NAMALWA (cell line): Measurements from ENCODE around the gene BAMBI.
"Not testable (repeated sequence)": the region's sequence is repeated elsewhere in the genome, so short reads cannot be mapped to it uniquely, and the experiment has no call there.

Experiments used
- DNase-seq: peaks from one replicate; pipeline ENCODE4 v3.0.0-alpha.2; 2015; ENCODE audit warnings: low spot score

BAMBI gene, protein sequence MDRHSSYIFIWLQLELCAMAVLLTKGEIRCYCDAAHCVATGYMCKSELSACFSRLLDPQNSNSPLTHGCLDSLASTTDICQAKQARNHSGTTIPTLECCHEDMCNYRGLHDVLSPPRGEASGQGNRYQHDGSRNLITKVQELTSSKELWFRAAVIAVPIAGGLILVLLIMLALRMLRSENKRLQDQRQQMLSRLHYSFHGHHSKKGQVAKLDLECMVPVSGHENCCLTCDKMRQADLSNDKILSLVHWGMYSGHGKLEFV

DNA sequence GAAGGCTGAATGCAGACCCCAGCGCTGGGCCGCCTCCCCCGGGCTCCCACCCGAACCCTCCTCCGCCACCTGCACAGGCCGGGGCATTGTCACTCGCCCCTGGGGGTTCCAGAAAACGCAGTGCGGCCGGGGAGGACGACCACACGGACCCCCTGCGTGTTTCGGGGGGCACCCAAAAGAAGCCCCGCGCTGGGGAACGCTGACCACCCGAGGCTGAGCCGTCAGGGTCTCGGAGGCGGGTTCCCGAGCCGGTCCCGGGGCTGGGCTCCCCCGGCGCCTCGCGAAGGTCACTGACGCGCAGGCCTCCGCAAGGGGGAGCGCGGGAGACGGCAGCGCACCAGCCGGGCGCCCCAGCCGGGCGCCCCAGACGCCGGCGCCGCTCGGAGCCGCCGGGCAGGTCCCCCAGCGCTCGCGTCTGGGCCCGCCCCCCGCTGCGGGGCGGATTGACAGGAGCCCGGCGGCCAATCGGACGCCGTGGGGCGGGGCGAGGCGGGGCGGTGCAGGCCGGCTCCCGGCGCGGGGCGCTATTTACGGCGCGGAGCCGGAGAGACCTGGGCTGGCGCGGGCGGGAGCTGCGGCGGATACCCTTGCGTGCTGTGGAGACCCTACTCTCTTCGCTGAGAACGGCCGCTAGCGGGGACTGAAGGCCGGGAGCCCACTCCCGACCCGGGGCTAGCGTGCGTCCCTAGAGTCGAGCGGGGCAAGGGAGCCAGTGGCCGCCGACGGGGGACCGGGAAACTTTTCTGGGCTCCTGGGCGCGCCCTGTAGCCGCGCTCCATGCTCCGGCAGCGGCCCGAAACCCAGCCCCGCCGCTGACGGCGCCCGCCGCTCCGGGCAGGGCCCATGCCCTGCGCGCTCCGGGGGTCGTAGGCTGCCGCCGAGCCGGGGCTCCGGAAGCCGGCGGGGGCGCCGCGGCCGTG, at the start of gene BAMBI:
Gene BAMBI (plus strand): TSS at position 554 of the 920 bp plus-strand sequence. CDS start 377 bp downstream, outside the sequence.
- peak; percentile 92 for DNase-seq

DNA sequence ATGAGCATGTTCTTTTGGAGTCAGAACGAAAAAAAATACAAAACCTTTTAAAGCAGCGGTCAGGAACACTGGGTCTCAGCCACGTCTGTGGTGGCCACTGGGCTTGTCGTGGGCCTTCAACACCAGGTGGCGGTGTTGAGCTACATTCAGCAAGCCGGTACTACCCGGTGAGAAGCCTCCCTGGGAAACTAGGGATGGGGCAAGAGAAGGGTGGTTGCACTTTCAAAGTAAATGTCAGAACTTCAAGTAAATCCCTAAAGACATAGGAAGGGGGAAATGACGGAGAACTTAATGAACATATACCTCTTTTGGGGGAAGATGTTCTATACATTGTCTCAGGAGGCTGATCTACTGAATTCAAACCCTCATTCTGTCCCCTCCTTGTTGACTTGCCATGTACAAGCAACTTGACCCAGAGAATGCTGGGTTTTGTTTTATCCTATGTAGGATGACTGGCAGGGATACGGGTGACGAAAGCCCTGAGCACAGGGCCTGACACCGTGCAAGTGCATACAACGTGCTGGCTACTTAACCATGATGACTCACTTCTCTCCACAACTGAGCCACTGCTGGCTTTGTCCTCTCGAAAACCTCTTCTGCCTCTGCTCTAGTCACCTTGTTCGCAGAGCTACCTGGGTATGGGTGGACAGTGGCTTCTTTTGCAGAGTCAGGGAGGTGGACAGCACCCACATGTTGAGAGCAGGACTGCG, 49.0 kb upstream of the BAMBI start:
- peak; percentile 75 for DNase-seq

DNA sequence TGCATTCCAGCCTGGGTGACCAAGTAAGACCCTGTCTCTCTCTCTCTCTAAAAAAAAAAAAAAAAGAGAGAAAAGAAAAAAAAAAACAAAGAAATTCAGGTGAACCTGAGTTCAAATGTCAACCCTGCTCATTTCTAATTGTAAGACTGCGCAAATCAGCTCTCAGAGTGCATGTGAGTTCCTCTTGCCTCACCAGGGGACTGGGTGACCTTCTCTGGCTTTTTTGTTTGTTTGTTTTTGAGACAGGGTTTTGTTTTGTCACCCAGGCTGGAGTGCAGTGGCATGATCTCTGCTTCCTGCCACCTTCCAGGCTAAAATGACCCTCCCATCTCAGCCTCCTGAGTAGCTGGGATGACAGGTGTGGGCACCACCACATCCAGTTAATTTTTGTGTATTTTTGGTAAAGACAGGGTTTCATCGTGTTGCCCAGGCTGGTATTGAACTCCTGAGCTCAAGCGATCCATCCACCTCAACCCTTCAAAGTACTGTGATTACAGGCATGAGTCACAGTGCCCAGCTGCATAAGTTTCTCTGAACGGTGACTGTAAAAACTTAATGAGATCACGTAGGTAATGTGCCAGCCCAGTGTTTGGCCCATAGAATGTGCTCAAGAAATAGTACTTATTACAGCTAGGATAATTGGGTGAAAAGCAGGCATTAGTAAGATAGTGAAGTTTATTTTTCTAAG, 45.3 kb upstream of the BAMBI start:
- no peak for DNase-seq

DNA sequence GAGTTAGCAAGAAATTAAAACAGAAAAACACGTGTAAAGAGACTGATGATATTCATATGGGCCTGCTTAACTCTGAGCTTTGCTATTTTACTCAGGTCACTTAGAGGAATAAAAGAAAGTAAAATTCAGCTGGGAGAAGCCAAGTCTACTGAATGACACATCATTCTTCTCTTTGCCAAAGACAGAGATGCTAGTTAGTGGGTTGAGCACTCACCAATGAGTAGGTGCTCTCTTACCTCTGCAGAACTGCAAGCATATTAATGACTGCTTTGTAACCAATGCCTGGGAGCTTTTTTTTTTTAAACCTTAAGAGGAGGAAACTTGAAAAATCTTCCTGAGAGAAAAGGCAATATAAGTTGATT, 44.8 kb upstream of the BAMBI start:
- DNase-seq, result no peak

DNA sequence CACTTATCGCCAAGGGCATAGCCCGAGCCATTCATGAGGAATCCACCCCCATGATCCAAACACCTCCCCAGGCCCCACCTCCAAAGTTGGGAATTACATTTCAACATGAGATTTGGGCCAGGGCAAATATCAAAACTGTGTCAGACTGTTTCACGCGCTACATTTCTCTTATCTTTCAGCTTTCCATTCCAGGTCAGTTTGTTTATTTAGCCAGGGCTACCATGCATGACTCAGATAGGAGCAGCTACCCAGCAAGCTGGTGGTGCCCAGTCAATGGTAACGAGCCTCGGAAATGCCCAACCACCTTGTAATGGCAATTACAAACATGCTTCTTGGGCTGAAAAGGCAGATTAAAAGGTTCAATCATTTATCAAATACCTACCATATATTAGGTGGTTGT, 43.6 kb upstream of the BAMBI start:
- DNase-seq, result no peak

DNA sequence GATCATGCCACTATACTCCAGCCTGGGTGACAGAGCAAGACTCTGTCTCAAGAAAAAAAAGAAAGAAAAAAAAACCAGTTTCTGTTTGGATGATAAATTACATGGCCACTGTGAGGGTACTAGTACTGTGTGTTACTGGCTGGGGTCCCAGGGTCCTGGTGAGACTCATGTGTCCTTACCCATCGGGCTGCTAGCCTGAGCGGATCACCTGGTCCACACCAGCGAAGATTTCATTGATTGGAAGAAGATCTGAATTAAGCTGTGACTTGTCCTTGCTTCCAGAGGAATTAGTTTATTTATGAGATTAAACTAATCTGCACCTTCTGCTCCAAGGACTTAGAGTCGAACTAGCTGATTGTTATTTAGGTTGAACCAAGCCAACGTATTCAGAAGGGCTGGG, 40.0 kb upstream of the BAMBI start:
- DNase-seq, result no peak

DNA sequence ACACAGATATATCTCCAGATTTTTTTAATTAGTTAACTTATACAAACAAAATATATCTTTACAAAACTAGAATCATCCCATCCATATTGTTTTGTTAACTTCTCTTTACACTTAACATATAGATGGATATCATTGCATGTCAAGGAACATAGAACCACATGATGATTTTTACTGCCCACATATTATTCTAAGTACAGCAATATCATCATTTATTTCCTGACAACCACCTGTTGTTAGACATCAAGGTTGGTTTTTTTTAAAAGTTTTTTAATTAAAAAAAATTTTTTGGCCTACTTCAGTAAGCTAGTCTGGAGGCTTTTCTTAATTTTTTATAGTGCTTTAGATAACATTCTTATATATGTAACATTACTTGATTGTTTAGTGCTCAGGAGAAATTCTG, 38.9 kb upstream of the BAMBI start:
- no peak for DNase-seq

DNA sequence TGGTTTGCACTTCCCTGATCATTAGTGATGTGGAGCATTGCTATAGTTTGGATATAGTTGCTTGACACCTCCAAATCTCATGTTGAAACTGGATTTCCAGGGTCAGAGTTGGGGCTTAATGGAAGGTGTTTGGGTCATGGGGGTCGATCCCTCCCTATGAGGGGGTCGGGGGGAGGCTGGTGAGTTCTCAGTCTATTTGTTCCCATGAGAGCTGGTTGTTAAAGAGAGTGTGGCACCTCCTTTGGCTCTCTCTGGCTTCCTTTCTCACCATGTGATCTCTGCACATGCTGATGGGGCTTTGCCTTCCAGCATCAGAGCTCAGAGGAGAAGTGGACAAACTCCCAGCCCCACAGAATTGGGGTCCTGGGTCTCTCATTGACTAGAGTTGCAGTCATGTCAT, 36.8 kb upstream of the BAMBI start:
- no peak for DNase-seq

DNA sequence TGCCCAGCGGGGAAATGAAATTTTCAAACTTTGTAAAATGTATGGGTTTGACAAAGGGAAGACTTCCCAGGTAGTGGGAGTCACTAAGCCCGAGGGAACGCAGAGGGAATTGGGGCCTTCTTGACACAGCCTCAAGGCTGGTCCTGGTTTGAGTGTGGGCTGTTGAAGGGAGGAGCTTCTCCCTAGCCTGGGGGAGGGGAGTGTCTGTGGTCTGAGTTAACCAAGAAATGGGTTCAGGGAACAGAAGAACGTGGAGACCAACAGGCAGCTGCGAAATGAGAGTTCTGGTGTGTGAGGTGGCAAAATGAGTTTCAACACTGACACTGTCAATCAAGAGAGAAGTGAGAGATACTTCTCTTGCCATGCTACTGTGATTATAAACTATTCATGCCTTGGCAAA, 32.7 kb upstream of the BAMBI start:
- no peak for DNase-seq

DNA sequence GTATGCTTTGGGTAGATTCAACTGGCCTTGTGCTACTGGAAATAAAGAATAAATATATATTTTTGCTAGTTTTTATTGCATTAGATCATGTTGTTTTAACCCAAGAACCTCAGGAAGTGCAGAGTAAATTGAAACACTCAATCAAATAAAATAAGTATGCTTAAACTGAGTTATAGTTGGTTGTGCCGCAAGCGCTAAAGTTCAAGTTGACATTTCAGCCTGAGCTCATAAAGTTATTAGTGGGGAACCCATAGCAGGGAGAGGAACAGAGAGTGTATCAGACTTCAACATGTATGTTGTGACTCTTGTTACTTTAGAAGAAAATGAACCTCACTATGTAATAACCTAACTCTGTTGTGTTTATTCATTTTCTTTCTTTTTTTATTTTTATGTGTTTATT, 25.2 kb upstream of the BAMBI start:
- no peak for DNase-seq

DNA sequence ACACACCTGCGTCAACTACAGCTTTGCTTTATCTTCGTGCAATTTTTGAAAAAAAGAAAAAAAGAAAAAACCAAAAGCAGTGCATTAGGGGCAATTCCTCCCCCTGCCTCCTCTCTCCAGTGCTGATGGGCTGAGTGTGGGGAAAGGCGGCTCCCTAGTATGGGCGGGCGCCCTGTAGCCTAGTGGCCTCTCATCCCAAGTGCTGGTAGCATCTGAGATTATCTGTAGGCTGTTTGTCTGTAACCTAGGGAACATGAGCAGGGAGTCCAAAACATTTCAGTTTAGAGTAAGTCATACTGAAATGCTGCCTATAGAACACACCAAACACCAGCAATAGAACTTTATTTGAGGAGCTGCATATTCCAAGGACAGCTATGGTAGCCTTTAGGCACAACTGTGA, 24.6 kb upstream of the BAMBI start:
- no peak for DNase-seq

DNA sequence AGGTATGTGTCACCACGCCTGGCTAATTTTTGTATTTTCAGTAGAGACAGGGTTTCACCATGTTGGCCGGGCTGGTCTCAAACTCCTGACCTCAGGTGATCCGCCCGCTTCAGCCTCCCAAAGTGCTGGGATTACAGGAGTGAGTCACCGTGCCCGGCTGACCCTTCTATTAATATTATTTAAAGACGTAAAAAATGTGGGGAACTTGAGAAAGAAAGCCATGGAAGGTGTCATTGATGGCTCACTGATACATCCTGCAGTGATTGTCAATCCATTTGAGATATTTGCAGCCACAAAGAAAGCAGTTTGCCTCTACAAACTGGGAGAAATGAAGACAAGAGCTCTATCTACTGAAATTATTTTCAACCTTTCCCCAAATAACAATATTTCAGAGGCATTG, 18.5 kb upstream of the BAMBI start:
- DNase-seq, result not testable (repeated sequence)

DNA sequence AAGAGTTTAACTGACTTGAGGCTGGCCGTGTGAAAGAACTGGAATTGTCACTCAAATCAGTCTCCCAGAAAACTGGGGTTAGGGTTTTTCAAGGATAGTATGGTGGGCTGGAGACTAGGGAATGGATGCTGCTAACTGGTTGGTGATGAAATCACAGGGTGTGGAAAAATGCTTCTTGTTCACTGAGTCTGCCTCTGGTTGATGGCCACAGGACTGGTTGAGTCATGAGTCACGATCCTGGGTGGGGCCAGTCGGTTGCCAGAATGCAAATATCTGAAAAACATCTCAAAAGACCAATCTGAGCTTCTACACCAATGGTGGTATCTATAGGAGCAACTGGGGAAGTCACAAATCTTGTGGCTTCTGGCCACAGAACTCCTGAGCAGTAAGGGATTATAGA, 16.3 kb upstream of the BAMBI start:
- DNase-seq, result no peak

DNA sequence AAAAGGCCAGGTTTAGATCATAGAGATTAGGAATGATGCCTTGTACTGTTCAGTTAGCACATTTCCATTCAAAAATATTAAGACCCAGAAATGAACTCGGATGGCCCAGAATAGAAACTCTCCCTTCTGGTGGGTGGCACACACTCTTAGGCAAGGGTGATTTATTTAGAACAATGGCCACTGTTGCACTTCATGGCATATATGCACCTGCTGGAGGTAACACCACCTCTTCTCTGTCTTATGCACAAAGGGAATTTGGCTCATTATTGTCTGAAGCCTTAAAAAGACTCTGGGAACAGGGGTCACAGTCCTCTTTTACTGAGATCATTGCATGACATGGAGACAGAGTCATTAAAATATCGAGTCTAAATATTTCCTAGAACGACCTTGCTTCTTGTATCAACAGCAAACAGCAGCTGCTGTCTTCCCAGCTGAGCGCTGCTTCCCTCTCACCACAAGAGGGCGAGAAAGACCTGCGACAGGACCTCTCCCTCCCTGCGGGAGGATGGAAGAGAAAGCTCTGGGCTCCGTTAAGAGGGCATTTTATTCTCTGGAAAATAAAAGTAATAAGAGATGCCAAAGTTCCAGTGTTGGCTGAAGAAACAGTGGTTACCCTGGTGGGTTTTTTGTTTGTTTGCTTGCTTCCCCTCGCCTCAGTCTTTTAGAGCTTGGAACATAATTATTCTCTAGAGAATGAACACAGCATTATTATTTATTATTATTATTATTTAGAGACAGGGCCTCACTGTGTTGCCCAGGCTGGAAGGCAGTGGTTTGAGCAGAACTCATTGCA, 13.5 kb upstream of the BAMBI start:
- DNase-seq, result peak; percentile 82

DNA sequence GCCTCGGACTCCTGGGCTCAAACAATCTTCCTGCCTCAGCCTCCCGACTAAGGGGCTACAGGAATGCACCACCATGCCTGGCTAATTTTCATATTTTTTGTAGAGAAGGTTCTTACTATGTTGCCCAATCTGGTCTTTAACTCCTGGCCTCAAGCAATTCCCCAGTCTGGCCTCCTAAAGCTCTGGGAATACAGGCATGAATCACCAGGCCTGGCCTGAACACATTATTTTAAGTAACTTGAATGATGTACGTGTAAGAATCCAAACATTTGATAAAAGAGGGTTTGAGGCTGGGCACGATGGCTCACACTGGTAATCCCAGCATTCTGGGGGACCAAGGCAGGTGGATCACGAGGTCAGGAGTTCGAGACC, 13.0 kb upstream of the BAMBI start:
- DNase-seq, result no peak

DNA sequence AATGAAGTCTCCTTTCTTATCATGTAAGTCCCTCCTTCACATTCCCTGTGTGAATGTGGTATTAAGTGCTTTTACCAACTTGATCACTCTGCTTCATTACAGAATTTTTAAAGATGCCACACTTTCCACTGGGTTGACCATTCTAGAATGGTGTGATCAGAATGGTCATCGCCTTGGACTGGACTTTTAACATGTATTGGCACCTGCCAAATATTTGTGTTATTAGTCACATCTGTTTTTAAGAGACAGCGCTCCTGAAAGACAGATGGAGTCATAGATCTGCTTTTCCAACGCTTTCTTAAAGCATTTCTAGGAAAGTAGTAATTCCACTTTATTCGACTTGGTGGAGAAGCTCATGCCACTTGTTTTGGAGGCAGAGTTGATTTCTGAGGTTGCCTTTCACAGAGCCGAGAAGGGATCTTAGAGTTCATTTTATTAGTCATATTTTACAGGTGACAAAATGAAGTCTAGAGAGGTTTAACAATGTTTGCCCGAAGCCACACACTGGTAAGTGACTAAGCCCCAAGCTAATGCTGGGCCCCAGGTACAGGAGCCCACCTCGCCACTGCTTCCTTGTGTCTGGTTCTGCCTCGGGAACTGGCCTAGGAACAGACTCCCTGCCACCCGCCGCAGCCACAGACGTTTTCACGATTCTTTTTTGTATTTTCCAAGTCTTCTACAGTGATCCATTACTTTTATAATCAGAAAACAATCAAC, 10.4 kb upstream of the BAMBI start:
- no peak for DNase-seq

DNA sequence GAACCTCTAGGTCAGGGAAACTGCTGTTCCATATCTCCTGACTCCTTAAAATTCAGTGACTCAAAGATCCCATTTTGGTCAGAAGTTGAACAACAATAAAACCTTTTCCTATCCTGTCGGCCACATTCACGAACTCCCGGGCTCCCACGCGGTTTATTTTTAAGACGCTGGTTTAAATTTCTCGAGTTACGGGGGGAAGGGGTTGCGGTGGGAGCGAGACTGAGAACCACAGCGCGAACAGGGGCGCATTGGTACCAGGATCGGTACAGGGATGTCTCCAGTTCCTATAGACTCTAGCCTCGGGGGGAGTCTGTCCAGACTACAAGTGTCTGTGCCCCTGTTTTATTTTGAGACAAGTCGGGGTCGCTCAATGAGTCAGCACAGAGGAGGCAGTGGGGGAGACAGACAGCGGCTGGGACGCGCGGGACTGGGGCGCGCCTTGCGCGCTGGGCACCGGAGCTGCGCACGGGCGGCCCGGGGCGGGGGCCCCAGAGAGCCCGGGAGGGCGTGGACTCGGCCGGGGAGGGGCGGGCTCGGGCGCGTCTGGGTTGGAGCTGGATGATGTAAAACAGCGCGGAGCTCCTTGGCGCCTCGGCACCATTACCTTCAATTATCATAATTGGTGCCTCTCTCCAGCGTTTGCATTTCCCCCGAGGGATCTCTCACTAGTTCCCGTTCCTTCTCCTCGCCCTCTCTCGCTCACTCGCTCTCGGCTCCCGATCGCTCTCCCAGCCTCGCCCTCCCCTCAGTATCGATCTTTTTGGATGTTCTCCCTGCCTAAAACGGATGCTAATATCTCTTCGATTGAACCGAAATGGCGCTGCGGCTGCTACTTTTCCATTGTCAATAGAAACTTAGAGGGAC, 8.7 kb upstream of the BAMBI start:
- DNase-seq, result no peak

DNA sequence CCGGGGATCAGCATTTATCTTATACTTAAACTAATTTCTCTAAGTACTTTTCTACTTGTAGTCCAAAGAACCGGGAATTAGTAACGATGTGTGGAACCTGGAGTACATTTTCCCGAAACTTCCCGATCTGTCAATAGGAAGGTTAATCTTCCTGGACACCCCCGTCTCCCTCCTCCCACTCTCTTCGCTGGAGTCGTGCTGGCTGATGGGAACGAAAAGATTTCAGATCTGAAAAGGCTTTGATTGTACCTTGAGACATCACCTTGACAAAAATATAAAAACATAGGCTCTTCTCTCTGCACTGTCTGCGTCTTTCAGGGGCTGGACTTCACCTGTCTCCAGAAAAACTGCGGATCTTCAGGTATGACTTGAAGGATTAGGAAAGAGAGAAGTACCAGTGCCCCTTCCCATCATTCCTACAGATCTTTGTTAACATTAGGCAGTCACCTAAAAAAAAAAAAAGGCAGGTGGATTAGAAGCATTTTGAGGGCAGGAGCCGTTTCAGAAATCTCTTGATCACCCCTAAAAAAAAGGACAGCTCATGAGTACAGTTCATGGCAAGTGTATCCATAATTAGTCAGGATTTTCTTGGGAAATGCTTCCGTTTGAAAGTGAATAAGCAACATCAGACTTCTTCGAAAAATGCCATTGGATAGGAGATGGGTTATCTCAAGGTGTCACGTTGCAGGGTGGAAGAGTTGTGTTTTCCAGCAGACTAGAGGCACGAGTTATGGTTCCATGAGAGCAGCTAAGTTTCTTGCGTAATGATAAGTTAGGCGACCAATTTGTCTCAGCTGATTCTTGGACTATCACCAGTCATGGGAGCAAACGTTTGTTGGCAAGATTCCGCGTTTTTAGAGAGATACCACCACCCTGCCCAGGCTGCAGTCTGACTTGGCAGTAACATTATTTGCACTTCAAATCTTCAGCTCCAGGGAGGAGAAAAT, 7.8 kb upstream of the BAMBI start:
- no peak for DNase-seq

DNA sequence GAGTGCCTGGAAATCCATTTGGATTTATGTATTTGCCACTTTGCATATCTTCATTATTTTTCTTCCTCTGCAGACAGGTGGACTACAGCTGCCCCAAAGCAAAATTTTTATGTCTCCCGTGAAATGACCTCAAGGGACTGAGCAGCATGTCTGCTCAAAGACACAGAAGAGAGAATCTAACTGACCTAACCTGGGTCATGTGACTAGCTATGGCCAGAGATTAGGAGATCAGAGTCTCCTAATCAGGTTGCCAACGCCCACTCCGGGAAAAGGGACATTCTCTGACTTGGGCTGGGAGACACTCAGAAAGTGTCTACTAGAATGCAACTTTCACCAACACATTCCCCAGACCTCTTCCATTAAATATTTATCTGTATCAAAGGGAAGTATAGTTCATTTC, 2.5 kb upstream of the BAMBI start:
- no peak for DNase-seq
